ENCODE measurements around the gene ITIH3.

DNA sequence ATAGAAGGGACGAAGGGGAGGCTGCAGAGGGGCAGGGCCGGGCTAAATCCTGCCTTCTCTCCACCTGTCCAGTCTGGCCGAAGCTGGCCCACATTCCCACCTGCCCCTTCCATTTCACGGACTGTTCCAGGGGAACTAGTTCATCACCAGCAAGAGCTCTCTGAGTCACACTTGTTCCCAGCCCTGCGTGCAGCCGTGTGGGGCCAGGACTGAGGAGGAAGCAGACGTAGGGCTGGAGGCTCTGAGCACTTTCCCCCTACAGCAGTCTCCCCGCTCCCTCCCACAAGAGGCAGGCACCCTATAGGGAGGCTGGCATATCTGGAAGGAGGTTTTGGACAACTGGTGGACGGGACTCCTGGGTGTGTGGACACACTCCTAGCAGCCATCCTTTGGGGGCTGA, 32.8 kb downstream of the ITIH3 start:
- TF ChIP-seq, protein P1, sequence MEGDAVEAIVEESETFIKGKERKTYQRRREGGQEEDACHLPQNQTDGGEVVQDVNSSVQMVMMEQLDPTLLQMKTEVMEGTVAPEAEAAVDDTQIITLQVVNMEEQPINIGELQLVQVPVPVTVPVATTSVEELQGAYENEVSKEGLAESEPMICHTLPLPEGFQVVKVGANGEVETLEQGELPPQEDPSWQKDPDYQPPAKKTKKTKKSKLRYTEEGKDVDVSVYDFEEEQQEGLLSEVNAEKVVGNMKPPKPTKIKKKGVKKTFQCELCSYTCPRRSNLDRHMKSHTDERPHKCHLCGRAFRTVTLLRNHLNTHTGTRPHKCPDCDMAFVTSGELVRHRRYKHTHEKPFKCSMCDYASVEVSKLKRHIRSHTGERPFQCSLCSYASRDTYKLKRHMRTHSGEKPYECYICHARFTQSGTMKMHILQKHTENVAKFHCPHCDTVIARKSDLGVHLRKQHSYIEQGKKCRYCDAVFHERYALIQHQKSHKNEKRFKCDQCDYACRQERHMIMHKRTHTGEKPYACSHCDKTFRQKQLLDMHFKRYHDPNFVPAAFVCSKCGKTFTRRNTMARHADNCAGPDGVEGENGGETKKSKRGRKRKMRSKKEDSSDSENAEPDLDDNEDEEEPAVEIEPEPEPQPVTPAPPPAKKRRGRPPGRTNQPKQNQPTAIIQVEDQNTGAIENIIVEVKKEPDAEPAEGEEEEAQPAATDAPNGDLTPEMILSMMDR (IDR thresholded peaks at IDR 0.05; ENCODE audit: low read depth, low read length, missing input control) = no peak
- TF ChIP-seq GABPA (IDR thresholded peaks at IDR 0.05 in 1 of 2, conservative IDR thresholded peaks at IDR 0.05 in 1 of 2) = no peak
- TF ChIP-seq, protein P2, sequence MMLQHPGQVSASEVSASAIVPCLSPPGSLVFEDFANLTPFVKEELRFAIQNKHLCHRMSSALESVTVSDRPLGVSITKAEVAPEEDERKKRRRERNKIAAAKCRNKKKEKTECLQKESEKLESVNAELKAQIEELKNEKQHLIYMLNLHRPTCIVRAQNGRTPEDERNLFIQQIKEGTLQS (IDR thresholded peaks at IDR 0.05) = no peak
- TF ChIP-seq, protein P3, sequence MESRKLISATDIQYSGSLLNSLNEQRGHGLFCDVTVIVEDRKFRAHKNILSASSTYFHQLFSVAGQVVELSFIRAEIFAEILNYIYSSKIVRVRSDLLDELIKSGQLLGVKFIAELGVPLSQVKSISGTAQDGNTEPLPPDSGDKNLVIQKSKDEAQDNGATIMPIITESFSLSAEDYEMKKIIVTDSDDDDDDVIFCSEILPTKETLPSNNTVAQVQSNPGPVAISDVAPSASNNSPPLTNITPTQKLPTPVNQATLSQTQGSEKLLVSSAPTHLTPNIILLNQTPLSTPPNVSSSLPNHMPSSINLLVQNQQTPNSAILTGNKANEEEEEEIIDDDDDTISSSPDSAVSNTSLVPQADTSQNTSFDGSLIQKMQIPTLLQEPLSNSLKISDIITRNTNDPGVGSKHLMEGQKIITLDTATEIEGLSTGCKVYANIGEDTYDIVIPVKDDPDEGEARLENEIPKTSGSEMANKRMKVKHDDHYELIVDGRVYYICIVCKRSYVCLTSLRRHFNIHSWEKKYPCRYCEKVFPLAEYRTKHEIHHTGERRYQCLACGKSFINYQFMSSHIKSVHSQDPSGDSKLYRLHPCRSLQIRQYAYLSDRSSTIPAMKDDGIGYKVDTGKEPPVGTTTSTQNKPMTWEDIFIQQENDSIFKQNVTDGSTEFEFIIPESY (IDR thresholded peaks at IDR 0.05) = no peak
- no peak for TF ChIP-seq JUND (IDR thresholded peaks at IDR 0.05)
- no peak for TF ChIP-seq YY1 (IDR thresholded peaks at IDR 0.05)
